ENCODE results near the gene ARX. TPM values are rescaled to one million over a fixed set of nuclear protein-coding genes. Genes with fewer than 3 reads are reported as not detected.
A peak's percentile ranks its signal among the peaks of the same experiment; 100 is the strongest.

ARX gene
- total RNA-seq, 2 experiments from 2014 or later, result not detected

DNA sequence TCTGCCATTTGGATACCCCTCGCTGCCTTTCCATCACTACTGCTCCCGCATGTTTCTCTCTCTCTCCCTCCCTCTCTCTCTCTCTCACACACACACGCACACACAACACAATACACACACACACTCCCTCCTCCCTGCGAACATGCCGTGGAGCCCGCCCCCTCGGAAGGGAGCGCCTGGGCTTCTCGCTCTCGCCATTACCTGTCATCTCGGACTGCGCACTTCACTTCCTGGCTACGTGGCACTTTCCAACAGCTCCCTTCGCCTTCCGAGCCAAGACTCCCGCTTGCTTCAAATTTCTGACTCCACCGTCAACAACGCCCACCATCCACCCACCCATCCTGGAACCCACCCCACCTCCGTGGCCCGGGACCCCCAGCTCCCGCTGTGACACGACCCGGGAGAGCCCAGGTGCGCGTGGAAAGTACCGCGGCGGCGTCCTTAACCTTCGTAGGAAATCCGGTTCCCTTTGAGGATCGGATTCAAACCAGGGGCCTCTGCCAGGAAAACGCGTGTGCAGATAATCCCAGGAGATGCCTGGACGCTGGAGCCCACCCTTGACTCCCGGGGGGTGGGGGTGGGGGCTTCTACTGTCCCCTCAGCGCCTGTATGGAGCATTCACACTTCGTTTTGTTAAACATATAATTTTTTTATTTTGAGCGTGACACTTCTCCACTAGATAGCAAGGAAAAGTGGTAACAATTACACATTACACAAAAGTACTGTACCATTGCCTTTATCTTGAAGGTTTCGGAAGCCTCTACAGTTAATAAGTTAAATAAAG is 12.5 kb downstream of the ARX start:
- Mint-ChIP-seq H3K4me3 (peak overlapping the region; percentile 51), H3K27me3 (peaks cover 36% of the 10 kb centered on the region), H3K36me3 (ENCODE audit: low read depth) (no peaks in the 10 kb centered on the region), H3K9me3 (no peaks in the 10 kb centered on the region), H3K4me1 (peaks cover 10% of the 10 kb centered on the region), H3K27ac (peak overlapping the region; percentile 19)
- no peak for DNase-seq
- POLR2A ChIA-PET, result no interaction called here
- CTCF ChIA-PET, result no interaction called here

DNA sequence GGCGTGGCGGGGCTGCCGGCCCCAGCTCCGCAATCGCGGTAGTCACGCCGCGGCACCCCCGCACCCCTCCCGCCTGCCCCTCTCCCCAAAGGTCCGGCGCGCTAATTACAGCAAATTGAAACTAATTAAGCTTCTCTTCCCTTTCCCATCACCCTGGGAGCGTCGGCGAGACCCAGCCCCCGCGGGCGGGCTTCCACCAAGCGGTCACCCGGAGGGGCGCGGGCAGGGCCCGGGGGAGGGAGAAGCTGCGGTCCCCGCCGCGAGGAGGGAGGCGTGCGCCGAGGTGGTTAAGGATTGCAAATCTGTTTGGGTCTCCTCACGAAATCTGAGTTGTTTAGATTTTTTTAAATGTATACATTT is 13.1 kb downstream of the ARX start:
- Mint-ChIP-seq H3K27me3 (peaks cover 30% of the 10 kb centered on the region), H3K9me3 (no peaks in the 10 kb centered on the region), H3K36me3 (ENCODE audit: low read depth) (no peaks in the 10 kb centered on the region), H3K4me1 (peaks cover 10% of the 10 kb centered on the region), H3K4me3 (no peak overlapping the region), H3K27ac (no peak overlapping the region)
- DNase-seq, result no peak
- ChIA-PET POLR2A (no interaction called here), CTCF (interaction anchor here (0.9 kb wide), 1 partner anchor 13 kb away, joined by 3 read pairs; the partner anchor contains the start of gene ARX)

DNA sequence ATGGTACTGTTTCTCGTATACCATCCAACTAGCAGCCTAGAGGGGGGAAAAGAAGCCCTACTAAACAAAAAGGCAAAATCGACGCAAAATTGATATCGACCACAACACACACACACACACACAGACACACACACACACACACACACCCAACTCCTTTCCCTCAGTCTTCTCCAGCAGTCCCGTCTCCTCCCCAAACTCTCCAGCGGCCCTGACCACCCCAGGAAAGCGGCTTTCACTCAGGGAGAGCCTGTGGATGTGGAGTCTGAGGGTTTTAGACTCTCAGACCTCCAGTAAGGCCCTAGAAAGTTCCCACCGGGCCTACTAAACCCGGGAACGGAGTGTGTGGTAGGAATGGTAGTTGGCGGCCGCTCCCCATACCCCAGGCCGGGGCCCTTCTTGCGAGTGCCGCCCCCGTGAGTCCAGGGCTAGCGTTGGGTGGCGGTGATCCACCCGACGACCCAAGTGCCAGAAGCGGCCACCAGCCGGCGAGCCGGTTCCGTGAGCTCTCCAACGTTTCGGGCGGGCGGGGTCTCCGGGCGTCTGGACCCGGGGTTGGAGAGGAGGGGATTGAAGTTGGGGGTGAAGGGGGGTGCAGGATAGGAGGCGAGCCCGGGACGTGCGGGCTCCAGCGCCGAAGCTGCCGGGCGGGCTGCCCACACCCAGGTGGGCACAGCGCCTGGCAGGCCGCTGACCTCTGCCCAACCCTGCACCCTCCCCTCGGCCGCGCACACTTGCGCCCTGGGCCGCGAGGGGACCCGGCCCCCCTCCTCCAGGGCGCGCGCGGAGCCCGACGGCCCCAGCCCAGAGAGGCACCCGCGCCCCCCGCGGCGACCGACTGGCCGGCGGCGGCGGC is 13.7 kb downstream of the ARX start:
- ChIA-PET POLR2A (no interaction called here), CTCF (interaction anchor here (0.9 kb wide), 1 partner anchor 13 kb away, joined by 3 read pairs; the partner anchor contains the start of gene ARX)
- H3K36me3 Mint-ChIP-seq (ENCODE audit: low read depth), result no peaks in the 10 kb centered on the region
- DNase-seq, result no peak
- H3K27me3 Mint-ChIP-seq, result peaks cover 28% of the 10 kb centered on the region
- H3K27ac Mint-ChIP-seq, result no peak overlapping the region
- H3K4me1 Mint-ChIP-seq, result peaks cover 10% of the 10 kb centered on the region
- no peaks in the 10 kb centered on the region for H3K9me3 Mint-ChIP-seq
- H3K4me3 Mint-ChIP-seq, result no peak overlapping the region

DNA sequence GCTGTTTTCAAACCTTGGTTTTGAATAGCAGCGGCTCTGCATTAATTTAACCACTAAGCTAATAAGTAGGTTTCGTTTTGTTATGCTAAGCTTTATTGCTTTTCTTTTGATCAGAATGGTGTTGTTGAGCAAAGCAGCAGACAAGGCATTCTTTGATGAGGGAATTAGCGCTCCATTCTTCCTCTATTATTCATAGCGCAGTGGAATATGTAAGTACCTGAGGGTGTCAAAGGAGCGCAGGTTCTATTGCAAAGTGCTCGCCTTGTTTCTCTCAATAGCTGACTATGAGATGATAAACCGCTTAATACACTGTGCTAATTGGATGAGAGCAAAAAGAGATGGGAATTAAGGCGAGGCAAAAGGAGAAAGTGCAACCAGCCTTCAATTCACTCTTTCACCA is 16.3 kb downstream of the ARX start:
- DNase-seq, result no peak
- no peaks in the 10 kb centered on the region for H3K36me3 Mint-ChIP-seq (ENCODE audit: low read depth)
- H3K27me3 Mint-ChIP-seq, result peaks cover 14% of the 10 kb centered on the region
- H3K9me3 Mint-ChIP-seq, result no peaks in the 10 kb centered on the region
- no peak overlapping the region for H3K27ac Mint-ChIP-seq
- no peak overlapping the region for H3K4me3 Mint-ChIP-seq
- CTCF ChIA-PET, result no interaction called here
- peaks cover 7% of the 10 kb centered on the region for H3K4me1 Mint-ChIP-seq
- POLR2A ChIA-PET, result no interaction called here

DNA sequence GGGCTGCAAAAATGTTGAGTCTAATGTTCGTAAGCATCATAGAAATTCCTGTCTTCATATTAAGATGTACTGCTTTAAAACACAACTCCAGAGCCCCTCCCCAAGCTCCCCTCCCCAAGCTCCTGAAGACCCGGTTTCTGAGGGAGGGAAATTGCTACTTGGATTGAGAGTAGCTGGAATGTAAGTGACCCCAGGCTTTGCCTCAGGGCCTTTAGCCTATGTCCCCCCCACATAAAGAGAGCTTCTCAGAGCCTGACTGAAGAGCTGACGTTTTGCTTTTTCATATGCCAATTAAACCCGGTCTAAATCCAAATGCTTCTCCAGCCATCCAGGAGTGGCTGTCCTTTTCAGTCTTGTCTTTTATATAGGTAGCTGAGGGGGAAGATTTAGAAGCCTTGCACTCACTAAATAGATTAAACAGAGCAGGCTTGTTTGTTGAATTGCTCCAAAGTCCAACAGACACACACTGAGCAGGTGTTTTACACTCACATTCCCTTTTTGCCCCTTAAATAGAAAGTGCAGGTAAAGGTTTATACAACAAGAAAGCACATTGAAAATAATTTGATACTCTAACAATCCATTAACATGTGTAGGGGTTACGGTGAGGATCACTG is 19.6 kb downstream of the ARX start:
- ChIA-PET CTCF (no interaction called here), POLR2A (no interaction called here)
- DNase-seq, result no peak
- Mint-ChIP-seq H3K4me3 (no peak overlapping the region), H3K36me3 (ENCODE audit: low read depth) (no peaks in the 10 kb centered on the region), H3K27me3 (no peaks in the 10 kb centered on the region), H3K27ac (no peak overlapping the region), H3K4me1 (no peaks in the 10 kb centered on the region), H3K9me3 (no peaks in the 10 kb centered on the region)

DNA sequence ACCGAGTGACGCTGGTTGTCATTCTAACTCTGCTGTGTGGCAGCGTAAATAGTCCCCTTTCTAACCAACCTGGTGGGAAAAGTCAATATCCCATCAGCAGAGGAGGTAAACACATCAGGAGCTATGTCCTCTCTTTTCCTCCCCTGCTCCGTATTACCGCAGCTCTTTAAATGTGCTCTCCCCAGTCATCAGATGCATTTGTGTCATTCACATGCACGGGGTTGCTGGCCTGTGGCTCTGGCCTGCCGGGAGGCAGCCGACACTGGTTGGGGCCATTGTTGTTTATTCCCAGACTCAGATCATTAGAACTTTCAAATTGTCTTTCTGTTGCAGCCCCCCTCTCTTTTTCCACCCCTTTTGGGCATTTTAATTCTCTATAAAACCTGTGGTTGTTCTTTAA is 21.9 kb downstream of the ARX start:
- no peak overlapping the region for H3K27ac Mint-ChIP-seq
- no peaks in the 10 kb centered on the region for H3K36me3 Mint-ChIP-seq (ENCODE audit: low read depth)
- H3K27me3 Mint-ChIP-seq, result no peaks in the 10 kb centered on the region
- H3K4me1 Mint-ChIP-seq, result no peaks in the 10 kb centered on the region
- POLR2A ChIA-PET, result no interaction called here
- no peak for DNase-seq
- H3K4me3 Mint-ChIP-seq, result no peak overlapping the region
- CTCF ChIA-PET, result no interaction called here
- H3K9me3 Mint-ChIP-seq, result no peaks in the 10 kb centered on the region

DNA sequence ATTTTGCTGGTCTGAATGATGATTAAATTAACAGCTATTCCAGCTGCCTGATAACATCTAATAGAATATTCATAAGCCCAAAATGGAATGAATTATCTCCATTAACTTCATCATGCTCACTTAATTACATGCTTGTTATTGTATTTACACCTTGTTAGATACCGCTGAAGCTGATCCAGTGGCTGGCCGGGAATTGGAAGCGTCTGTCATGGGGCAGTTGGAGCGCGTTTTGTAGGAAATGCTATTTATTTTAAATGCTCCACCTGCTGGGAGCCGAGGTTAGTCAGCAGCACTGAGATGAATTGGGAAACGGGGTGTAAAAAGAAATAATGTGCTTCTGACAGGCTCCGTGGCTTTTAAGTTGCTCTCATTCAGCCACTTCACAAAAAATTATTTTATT is 25.2 kb downstream of the ARX start:
- CTCF ChIA-PET, result no interaction called here

DNA sequence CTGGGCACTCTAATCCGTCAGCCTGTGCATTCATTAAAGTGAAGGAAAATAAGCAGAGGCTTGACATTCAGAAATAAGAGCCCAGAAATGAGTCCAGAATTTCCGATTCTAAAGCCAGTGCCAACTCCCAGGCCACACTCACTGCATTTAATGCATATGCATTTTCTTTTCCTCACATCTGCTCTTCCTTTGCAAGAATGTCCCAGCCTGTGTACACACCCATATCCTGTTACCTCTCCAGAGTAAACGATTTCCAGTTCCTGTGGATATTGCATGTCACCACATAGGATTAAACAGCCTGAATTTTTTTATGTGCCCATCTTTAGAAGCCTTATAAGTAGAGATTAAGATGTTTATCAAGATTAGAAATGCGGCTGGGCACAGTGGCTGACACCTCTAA is 27.5 kb downstream of the ARX start:
- CTCF ChIA-PET, result no interaction called here
- Mint-ChIP-seq H3K36me3 (ENCODE audit: low read depth) (peaks cover 5% of the 10 kb centered on the region), H3K4me3 (no peak overlapping the region), H3K9me3 (no peaks in the 10 kb centered on the region), H3K4me1 (no peaks in the 10 kb centered on the region), H3K27ac (no peak overlapping the region), H3K27me3 (no peaks in the 10 kb centered on the region)
- no peak for DNase-seq
- POLR2A ChIA-PET, result no interaction called here

More for the DNA sequence above, 25.2 kb downstream of the ARX start:
- Mint-ChIP-seq H3K27me3 (no peaks in the 10 kb centered on the region), H3K9me3 (no peaks in the 10 kb centered on the region), H3K4me1 (no peaks in the 10 kb centered on the region), H3K36me3 (ENCODE audit: low read depth) (peaks cover 3% of the 10 kb centered on the region), H3K27ac (no peak overlapping the region), H3K4me3 (no peak overlapping the region)
- no peak for DNase-seq
- POLR2A ChIA-PET, result no interaction called here

DNA sequence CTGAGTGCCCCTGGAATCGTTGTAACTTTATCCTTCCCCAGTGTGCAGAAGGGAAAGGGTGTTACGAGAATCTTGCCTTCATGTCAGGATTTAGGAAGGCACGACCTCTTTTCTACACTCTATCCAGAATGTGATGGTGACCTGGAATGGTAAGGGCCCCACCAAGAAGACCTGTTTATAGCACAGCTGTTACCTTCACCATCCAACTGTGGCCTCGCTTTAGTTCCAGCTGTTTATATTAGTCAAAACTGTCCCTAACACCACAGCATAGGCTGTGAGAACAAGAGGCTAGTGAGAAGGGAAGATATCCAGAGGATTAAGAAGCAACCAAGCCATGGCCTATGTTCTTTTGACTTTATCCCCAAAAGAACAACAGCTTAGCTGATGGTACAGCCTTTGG is 28.0 kb downstream of the ARX start:
- H3K36me3 Mint-ChIP-seq (ENCODE audit: low read depth), result peaks cover 5% of the 10 kb centered on the region
- no peaks in the 10 kb centered on the region for H3K9me3 Mint-ChIP-seq
- H3K4me3 Mint-ChIP-seq, result no peak overlapping the region
- ChIA-PET CTCF (no interaction called here), POLR2A (no interaction called here)
- no peaks in the 10 kb centered on the region for H3K27me3 Mint-ChIP-seq
- H3K4me1 Mint-ChIP-seq, result no peaks in the 10 kb centered on the region
- H3K27ac Mint-ChIP-seq, result no peak overlapping the region
- no peak for DNase-seq

DNA sequence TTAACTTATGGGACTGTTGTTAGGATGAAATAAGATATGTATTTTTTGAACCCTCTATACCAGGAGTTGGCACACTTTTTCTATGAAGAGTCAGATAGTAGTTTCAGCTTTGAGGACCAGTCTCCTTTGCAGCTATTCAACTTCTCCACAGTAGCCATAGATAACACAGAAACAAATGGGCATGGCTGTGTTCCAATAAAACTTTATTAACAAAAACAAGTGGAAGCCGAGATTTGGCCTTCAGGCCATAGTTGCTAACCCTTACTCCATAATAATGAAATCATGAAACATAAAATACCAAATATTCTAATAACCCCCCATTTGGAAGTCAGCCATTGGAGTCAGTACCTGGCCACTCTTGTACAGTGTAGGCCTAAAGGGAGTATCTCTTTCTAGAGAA is 30.6 kb downstream of the ARX start:
- CTCF ChIA-PET, result no interaction called here
- Mint-ChIP-seq H3K4me3 (no peak overlapping the region), H3K27ac (no peak overlapping the region), H3K4me1 (no peaks in the 10 kb centered on the region), H3K9me3 (no peaks in the 10 kb centered on the region), H3K27me3 (no peaks in the 10 kb centered on the region), H3K36me3 (ENCODE audit: low read depth) (peaks cover 6% of the 10 kb centered on the region)
- DNase-seq, result no peak
- POLR2A ChIA-PET, result no interaction called here

DNA sequence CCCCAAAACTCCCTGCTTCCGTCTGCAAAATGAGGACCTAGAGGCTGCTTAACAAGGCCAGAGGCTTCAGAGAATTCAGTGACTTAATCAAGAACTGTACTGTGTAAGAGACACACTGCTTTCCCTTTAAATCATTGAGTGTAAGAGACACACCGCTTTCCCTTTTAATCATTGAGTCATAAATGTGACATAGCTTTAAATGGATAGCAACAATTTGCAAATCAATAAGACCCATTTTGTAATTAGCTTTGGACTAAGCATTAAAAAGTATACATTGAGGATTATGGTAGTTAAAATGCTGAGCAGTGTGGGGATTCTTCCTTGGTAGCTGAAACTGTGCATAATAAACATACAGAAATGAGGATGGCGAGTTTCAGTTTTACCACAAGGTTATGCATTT is 31.8 kb downstream of the ARX start:
- Mint-ChIP-seq H3K4me1 (no peaks in the 10 kb centered on the region), H3K36me3 (ENCODE audit: low read depth) (peaks cover 9% of the 10 kb centered on the region), H3K27me3 (no peaks in the 10 kb centered on the region), H3K9me3 (no peaks in the 10 kb centered on the region), H3K27ac (no peak overlapping the region), H3K4me3 (no peak overlapping the region)
- DNase-seq, result no peak
- POLR2A ChIA-PET, result no interaction called here
- CTCF ChIA-PET, result no interaction called here

DNA sequence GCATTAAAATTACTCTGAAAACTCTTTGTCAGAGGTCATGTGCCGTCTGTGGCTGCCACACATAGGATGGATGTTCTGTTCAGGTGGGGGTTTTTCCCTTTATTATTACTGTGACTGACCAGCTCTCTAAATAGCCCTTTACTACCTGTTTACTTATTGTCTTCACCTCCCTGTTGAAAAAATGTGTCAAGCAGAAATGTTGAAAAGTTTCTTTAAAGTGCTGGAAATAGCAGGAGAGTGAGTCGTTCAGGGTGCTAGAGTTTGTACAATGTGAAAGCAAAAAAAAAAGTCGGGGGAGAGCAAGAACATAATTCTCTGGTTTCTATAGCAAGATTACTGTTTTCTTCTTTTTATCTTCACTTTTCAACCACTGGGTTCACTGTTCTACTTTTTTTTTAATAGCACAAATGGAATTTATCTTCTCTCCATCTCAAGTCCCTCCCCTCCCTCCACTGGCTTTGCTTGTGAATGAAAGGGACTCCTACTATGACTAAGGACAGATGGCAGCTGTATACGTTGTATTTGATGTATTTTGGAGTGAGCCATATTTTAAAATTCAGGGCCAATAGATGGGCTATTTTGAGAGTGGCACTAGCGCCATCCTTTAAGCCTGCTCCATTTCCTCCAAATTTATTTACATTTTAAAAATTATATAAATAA is 33.3 kb downstream of the ARX start:
- POLR2A ChIA-PET, result no interaction called here
- H3K4me3 Mint-ChIP-seq, result no peak overlapping the region

DNA sequence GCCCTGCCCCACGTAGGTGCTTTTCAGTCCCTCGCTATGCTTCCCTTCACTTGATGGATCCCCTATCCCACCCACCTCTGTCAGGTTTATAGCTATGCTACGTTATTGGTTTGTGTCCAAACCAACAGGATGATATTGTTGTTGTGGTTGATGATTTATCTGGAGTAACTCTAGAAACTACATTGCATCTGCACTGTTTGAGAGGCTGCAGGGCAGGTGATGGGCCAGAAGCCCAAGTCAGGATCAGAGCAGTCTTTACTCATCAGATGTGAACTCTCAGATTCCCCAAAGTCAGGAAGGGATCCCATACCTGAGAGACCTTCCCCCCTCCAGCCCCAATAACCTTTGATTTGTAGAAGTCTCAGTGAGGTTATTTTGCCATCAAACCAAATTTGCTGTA is 34.7 kb downstream of the ARX start:
- H3K9me3 Mint-ChIP-seq, result no peaks in the 10 kb centered on the region

More for the DNA sequence above, 33.3 kb downstream of the ARX start:
- no peaks in the 10 kb centered on the region for H3K9me3 Mint-ChIP-seq
- no peaks in the 10 kb centered on the region for H3K27me3 Mint-ChIP-seq
- no peak overlapping the region for H3K27ac Mint-ChIP-seq
- peaks cover 9% of the 10 kb centered on the region for H3K36me3 Mint-ChIP-seq (ENCODE audit: low read depth)
- no peak for DNase-seq
- no peaks in the 10 kb centered on the region for H3K4me1 Mint-ChIP-seq
- CTCF ChIA-PET, result no interaction called here

More for the DNA sequence above, 34.7 kb downstream of the ARX start:
- Mint-ChIP-seq H3K4me3 (no peak overlapping the region), H3K27me3 (no peaks in the 10 kb centered on the region), H3K27ac (no peak overlapping the region), H3K4me1 (no peaks in the 10 kb centered on the region), H3K36me3 (ENCODE audit: low read depth) (peaks cover 6% of the 10 kb centered on the region)
- CTCF ChIA-PET, result no interaction called here
- DNase-seq, result no peak
- POLR2A ChIA-PET, result no interaction called here
